Caco-2 (cell line): ENCODE measurements around the gene ACKR2. TPM values are rescaled to one million over a fixed set of nuclear protein-coding genes. Genes with fewer than 3 reads are reported as not detected.

Experiments
- BruUV-seq: library from RNA; stranded (reverse); fragments of 400-500 nt; replicated peaks from 2 replicates; lab custom pipeline; 2021; lab: Mats Ljungman, UMichigan
- CTCF ChIA-PET: fragments of 300-600 bp; sonication (Branson Sonifier 250); formaldehyde crosslinking; loops from one replicate; lab custom pipeline; 2022; ENCODE audit warnings: antibody characterized with exemption; lab: Charles Lee
- POLR2A ChIA-PET: fragments of 300-600 bp; sonication (Branson Sonifier 250); formaldehyde crosslinking; loops from one replicate; lab custom pipeline; 2022; ENCODE audit warnings: antibody characterized with exemption; lab: Charles Lee
- DNase-seq, 2 experiments: peaks; one replicate each; pipeline versions ENCODE4 v3.0.0 to v3.0.0-alpha.2; 2020 to 2022
- H3K27me3 ChIP-seq: replicated peaks from 2 replicates; pipeline ENCODE4 v1.6.0; 2011; ENCODE audit warnings: low read length; ENCODE audit not compliant: control insufficient read depth, insufficient read depth
- H3K36me3 ChIP-seq: 2 replicates; pipeline ENCODE4 v1.5.1; 2011; ENCODE audit warnings: low read length; ENCODE audit not compliant: control insufficient read depth, insufficient read depth
- H3K4me1 ChIP-seq: fragments of 250-450 bp; sonication (Bioruptor Pico); 2 replicates; pipeline ENCODE4 v1.5.1; 2020; ENCODE audit warnings: mild to moderate bottlenecking
- H3K4me3 ChIP-seq: 2 replicates; pipeline ENCODE4 v1.5.1; 2011; ENCODE audit warnings: low read depth, mild to moderate bottlenecking, control low read depth, low read length
- H3K9me3 ChIP-seq: fragments of 250-450 bp; sonication (Bioruptor Pico); 2 replicates; pipeline ENCODE4 v1.5.1; 2020; ENCODE audit warnings: mild to moderate bottlenecking, moderate library complexity
- H3K27ac Mint-ChIP-seq: one replicate; pipeline ENCODE4 v1.8.0; 2022; ENCODE audit warnings: mixed read lengths; ENCODE audit not compliant: unreplicated experiment
- H3K27me3 Mint-ChIP-seq: one replicate; pipeline ENCODE4 v1.8.0; 2022; ENCODE audit warnings: mixed read lengths; ENCODE audit not compliant: insufficient read depth, unreplicated experiment
- H3K36me3 Mint-ChIP-seq: one replicate; pipeline ENCODE4 v1.8.0; 2022; ENCODE audit warnings: mild to moderate bottlenecking, mixed read lengths; ENCODE audit not compliant: insufficient read depth, unreplicated experiment
- H3K4me1 Mint-ChIP-seq: one replicate; pipeline ENCODE4 v1.8.0; 2022; ENCODE audit warnings: low read depth, mixed read lengths; ENCODE audit not compliant: unreplicated experiment
- H3K4me3 Mint-ChIP-seq: one replicate; pipeline ENCODE4 v1.8.0; 2022; ENCODE audit warnings: mild to moderate bottlenecking, moderate library complexity, mixed read lengths; ENCODE audit not compliant: unreplicated experiment
- H3K9me3 Mint-ChIP-seq: one replicate; pipeline ENCODE4 v1.8.0; 2022; ENCODE audit warnings: mixed read lengths; ENCODE audit not compliant: unreplicated experiment
- CTCF ChIP-seq, 2 experiments: fragments of 200-600 bp in 1 of 2; IDR thresholded peaks; 1 replicate in 1 of 2; 2 replicates in 1 of 2; pipeline versions ENCODE4 v1.5.1 to v1.8.0; 2011 to 2022; ENCODE audit warnings: antibody characterized with exemption in 1 of 2, control low read depth in 1 of 2, inconsistent platforms in 1 of 2, low read depth in 1 of 2, low read length in 1 of 2, mild to moderate bottlenecking in 1 of 2, moderate library complexity in 1 of 2; ENCODE audit not compliant: insufficient read depth in 1 of 2, severe bottlenecking in 1 of 2, unreplicated experiment in 1 of 2
- intact Hi-C: fragments of 100-400 bp; cut with micrococcal nuclease; formaldehyde crosslinking; loops from one replicate; pipeline ENCODE4 v1.10.0; 2022; ENCODE audit not compliant: unreplicated experiment
- total RNA-seq: library from RNA; stranded (reverse); gene quantifications from 2 replicates; pipeline ENCODE4 v1.2.3, GENCODE V29; 2022

Gene ACKR2
- total RNA-seq, 1 experiment from 2014 or later: 3.5 TPM

DNA sequence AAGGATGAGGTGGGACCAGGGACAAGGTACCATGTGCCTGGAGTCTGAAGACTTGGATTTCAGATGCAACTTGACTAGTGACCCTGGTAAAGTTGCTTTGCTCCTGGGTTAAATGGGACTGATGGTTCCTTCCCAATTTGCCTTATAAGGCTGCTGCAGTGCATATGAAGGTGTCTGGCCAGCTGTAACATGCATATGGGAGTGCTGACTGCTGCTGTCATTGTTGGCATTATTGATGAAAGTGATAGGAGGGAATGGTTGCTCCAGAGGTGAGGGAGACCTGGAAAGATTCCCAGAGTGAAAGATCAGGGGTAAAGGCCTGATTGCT lies 45.9 kb downstream of the ACKR2 start:
- POLR2A ChIA-PET: no interaction called here

GRCh38 chr3:42855547-42856380 lies 46.5 kb downstream of the ACKR2 start:
- POLR2A ChIA-PET: no interaction called here
- Mint-ChIP-seq H3K27ac (no peak overlapping the region), H3K4me3 (no peak overlapping the region), H3K27me3 (peaks cover 8% of the 10 kb centered on the region), H3K9me3 (no peaks in the 10 kb centered on the region), H3K4me1 (peaks cover 6% of the 10 kb centered on the region), H3K36me3 (no peaks in the 10 kb centered on the region)
- DNase-seq: no peak
- peaks cover 9% of the 10 kb centered on the region; the same call in 1 of the 2 replicates for H3K4me1 ChIP-seq
- TF ChIP-seq CTCF (IDR thresholded peaks at IDR 0.05; ENCODE audit: insufficient read depth in 1 of 2, low read depth in 1 of 2, low read length in 1 of 2, severe bottlenecking in 1 of 2, unreplicated experiment in 1 of 2): no peak
- no peaks in the 10 kb centered on the region for H3K27me3 ChIP-seq
- H3K9me3 ChIP-seq: no peaks in the 10 kb centered on the region
- H3K36me3 ChIP-seq: no peaks in the 10 kb centered on the region
- intact Hi-C loops: no loop called here
- H3K4me3 ChIP-seq: no peak overlapping the region
- no TSS peak for BruUV-seq
- CTCF ChIA-PET: interaction anchor here (1.2 kb wide), 1 partner anchor 16 kb away, joined by 5 read pairs; no protein-coding TSS in a partner anchor

More for the DNA sequence above, 45.9 kb downstream of the ACKR2 start:
- H3K36me3 Mint-ChIP-seq: no peaks in the 10 kb centered on the region
- H3K4me3 Mint-ChIP-seq: no peak overlapping the region
- no peak for TF ChIP-seq CTCF (IDR thresholded peaks at IDR 0.05; ENCODE audit: insufficient read depth in 1 of 2, low read depth in 1 of 2, low read length in 1 of 2, severe bottlenecking in 1 of 2, unreplicated experiment in 1 of 2)
- Histone ChIP-seq H3K9me3 (no peaks in the 10 kb centered on the region), H3K27me3 (no peaks in the 10 kb centered on the region), H3K36me3 (no peaks in the 10 kb centered on the region), H3K4me3 (no peak overlapping the region), H3K4me1 (peaks cover 9% of the 10 kb centered on the region; the same call in 1 of the 2 replicates)
- H3K27ac Mint-ChIP-seq: no peak overlapping the region
- CTCF ChIA-PET: no interaction called here
- no peak for DNase-seq
- peaks cover 6% of the 10 kb centered on the region for H3K4me1 Mint-ChIP-seq
- intact Hi-C loops: no loop called here
- no peaks in the 10 kb centered on the region for H3K9me3 Mint-ChIP-seq
- no TSS peak for BruUV-seq
- H3K27me3 Mint-ChIP-seq: peaks cover 7% of the 10 kb centered on the region

DNA sequence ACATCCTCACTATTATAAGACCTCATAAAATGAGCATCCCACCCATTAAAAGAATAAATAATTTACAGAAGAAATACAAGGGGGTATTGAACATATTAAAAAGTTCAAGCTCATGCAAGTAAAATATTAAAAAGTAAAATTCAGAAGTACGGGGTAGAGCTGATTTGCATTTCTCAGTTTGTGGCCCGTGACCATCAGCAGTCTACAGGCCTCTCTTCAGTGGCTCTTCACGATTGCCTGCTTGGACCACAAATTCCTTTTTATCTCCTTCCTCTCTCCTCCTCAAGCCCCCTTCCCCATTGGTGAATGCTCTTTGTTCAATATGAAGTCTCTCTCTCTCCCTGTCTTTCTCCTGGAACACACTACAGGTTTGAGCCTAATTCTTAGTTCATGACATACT lies 47.3 kb downstream of the ACKR2 start:
- TF ChIP-seq CTCF (IDR thresholded peaks at IDR 0.05; ENCODE audit: insufficient read depth in 1 of 2, low read depth in 1 of 2, low read length in 1 of 2, severe bottlenecking in 1 of 2, unreplicated experiment in 1 of 2): no peak
- no peak for DNase-seq
- POLR2A ChIA-PET: no interaction called here
- Histone ChIP-seq H3K9me3 (no peaks in the 10 kb centered on the region), H3K4me1 (peaks cover 9% of the 10 kb centered on the region; the same call in 1 of the 2 replicates), H3K4me3 (no peak overlapping the region), H3K27me3 (no peaks in the 10 kb centered on the region), H3K36me3 (no peaks in the 10 kb centered on the region)
- BruUV-seq: no TSS peak
- Mint-ChIP-seq H3K4me3 (no peak overlapping the region), H3K36me3 (no peaks in the 10 kb centered on the region), H3K4me1 (peaks cover 6% of the 10 kb centered on the region), H3K9me3 (no peaks in the 10 kb centered on the region), H3K27me3 (peaks cover 10% of the 10 kb centered on the region), H3K27ac (no peak overlapping the region)
- intact Hi-C loops: no loop called here
- CTCF ChIA-PET: interaction anchor here (1.2 kb wide), 1 partner anchor 17 kb away, joined by 5 read pairs; no protein-coding TSS in a partner anchor
